ENCODE data around the gene MTMR4.
"Not testable (repeated sequence)": the region's sequence is repeated elsewhere in the genome, so short reads cannot be mapped to it uniquely, and the experiment has no call there.

The MTMR4 gene

DNA sequence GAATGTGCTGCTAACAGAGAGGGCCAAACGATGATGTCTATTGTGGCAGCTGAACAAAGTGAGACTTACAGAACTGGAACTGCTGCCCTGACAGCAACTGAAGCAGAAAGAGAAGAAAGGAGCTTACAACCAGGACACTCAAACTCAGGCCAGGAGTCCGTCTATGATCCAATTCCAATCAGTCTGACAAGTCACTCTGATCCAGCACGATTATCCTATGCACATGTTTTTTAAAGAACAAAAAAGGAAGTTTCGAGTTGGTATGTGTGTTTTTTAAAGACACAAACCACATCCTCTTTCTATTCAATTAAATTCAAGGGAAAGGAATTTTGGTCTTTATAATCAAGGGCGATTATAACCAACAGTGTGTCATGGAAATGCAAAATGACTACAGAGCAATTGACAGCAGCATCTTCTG is 42.4 kb upstream of the MTMR4 start:
- Histone ChIP-seq H3K9me3 (replicated peaks; ENCODE audit: insufficient read depth, low read length) (no peaks in the 10 kb centered on the region), H3K79me2 (ENCODE audit: low read length) (no peaks in the 10 kb centered on the region), H3K27me3 (replicated peaks; ENCODE audit: insufficient read depth, low read length) (no peaks in the 10 kb centered on the region), H3K36me3 (replicated peaks; ENCODE audit: insufficient read depth, low read length) (no peaks in the 10 kb centered on the region), H3K9me2 (replicated peaks; ENCODE audit: insufficient read depth, low read length) (no peaks in the 10 kb centered on the region), H3K9ac (ENCODE audit: low read length) (no peak overlapping the region), H3K4me3 (ENCODE audit: low read length) (no peak overlapping the region), H4K20me1 (ENCODE audit: insufficient read depth, low read length) (no peaks in the 10 kb centered on the region), H3K27ac (ENCODE audit: low read length) (no peak overlapping the region), H3K4me1 (ENCODE audit: low read length) (no peaks in the 10 kb centered on the region; the same call in none of the 2 replicates), H3K4me2 (ENCODE audit: low read depth, low read length) (no peak overlapping the region), H2AFZ (ENCODE audit: low read length) (no peak overlapping the region), H3F3A (ENCODE audit: insufficient read depth, low read length) (no peaks in the 10 kb centered on the region)
- no peak for DNase-seq
- TF ChIP-seq EZH2 (optimal IDR thresholded peaks at IDR 0.05; ENCODE audit: low read depth, low read length) = no peak
- TF ChIP-seq EZH2phosphoT487 (IDR thresholded peaks at IDR 0.05; ENCODE audit: low read length) = no peak
- TF ChIP-seq, protein P1, sequence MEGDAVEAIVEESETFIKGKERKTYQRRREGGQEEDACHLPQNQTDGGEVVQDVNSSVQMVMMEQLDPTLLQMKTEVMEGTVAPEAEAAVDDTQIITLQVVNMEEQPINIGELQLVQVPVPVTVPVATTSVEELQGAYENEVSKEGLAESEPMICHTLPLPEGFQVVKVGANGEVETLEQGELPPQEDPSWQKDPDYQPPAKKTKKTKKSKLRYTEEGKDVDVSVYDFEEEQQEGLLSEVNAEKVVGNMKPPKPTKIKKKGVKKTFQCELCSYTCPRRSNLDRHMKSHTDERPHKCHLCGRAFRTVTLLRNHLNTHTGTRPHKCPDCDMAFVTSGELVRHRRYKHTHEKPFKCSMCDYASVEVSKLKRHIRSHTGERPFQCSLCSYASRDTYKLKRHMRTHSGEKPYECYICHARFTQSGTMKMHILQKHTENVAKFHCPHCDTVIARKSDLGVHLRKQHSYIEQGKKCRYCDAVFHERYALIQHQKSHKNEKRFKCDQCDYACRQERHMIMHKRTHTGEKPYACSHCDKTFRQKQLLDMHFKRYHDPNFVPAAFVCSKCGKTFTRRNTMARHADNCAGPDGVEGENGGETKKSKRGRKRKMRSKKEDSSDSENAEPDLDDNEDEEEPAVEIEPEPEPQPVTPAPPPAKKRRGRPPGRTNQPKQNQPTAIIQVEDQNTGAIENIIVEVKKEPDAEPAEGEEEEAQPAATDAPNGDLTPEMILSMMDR (IDR thresholded peaks at IDR 0.05; ENCODE audit: low read length) = no peak

DNA sequence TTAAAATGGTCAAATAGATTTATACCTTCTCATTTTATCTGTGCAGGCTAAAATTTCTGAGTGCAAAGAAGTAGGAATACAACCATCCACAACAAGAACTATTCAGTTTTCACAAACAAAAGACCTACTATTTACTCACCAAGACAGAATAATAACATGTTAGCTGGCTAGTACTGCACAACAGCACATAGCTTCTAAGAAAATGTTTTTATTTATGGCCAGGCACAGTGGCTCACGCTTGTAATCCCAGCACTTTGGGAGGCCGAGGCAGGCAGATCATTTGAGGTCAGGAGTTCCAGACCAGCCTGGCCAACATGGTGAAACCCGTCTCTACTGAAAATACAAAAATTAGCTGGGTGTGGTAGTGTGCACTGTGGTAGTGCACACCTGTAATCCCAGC is 40.7 kb upstream of the MTMR4 start:
- H3K4me1 ChIP-seq (ENCODE audit: low read length); H3F3A ChIP-seq (ENCODE audit: insufficient read depth, low read length); H3K9me3 ChIP-seq (replicated peaks; ENCODE audit: insufficient read depth, low read length); H3K9me2 ChIP-seq (replicated peaks; ENCODE audit: insufficient read depth, low read length); H2AFZ ChIP-seq (ENCODE audit: low read length); H3K36me3 ChIP-seq (replicated peaks; ENCODE audit: insufficient read depth, low read length); DNase-seq; H4K20me1 ChIP-seq (ENCODE audit: insufficient read depth, low read length); H3K79me2 ChIP-seq (ENCODE audit: low read length); H3K27ac ChIP-seq (ENCODE audit: low read length); H3K4me2 ChIP-seq (ENCODE audit: low read depth, low read length); H3K4me3 ChIP-seq (ENCODE audit: low read length); H3K27me3 ChIP-seq (replicated peaks; ENCODE audit: insufficient read depth, low read length); H3K9ac ChIP-seq (ENCODE audit: low read length): not testable (repeated sequence)

DNA sequence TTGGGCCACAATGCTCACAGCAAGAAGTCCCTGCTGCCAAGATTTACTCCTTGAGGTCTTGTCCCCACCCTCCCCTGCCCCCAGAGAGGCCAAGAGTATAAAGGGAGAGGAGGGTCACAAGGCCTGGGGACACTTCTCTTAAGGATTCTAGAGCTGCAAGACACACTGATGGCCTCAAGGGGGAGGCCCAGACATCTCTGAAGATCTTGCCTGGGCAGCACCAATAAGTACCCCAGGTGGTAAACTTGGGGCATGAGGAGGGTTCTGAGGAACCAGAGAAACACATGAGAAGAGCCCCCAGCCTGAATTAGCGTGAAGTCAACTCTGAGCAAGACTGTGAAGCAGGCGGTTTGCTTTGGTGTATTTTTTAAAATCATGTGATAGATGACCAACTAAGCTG is 26.8 kb upstream of the MTMR4 start:
- peak; percentile 38 for DNase-seq
- no peak overlapping the region for H3K4me3 ChIP-seq (ENCODE audit: low read length)
- no peaks in the 10 kb centered on the region for H3K9me2 ChIP-seq (replicated peaks; ENCODE audit: insufficient read depth, low read length)
- no peak overlapping the region for H3K27ac ChIP-seq (ENCODE audit: low read length)
- H4K20me1 ChIP-seq (ENCODE audit: insufficient read depth, low read length) = no peaks in the 10 kb centered on the region
- no peaks in the 10 kb centered on the region for H3K79me2 ChIP-seq (ENCODE audit: low read length)
- no peak overlapping the region for H2AFZ ChIP-seq (ENCODE audit: low read length)
- TF ChIP-seq EZH2phosphoT487 (IDR thresholded peaks at IDR 0.05; ENCODE audit: low read length) = no peak
- TF ChIP-seq, protein P1 (IDR thresholded peaks at IDR 0.05; ENCODE audit: low read length) = peak; percentile 36
- H3K4me1 ChIP-seq (ENCODE audit: low read length) = no peaks in the 10 kb centered on the region
- no peaks in the 10 kb centered on the region for H3K9me3 ChIP-seq (replicated peaks; ENCODE audit: insufficient read depth, low read length)
- H3K27me3 ChIP-seq (replicated peaks; ENCODE audit: insufficient read depth, low read length) = no peaks in the 10 kb centered on the region
- no peak overlapping the region for H3K9ac ChIP-seq (ENCODE audit: low read length)
- no peaks in the 10 kb centered on the region for H3K36me3 ChIP-seq (replicated peaks; ENCODE audit: insufficient read depth, low read length)
- no peaks in the 10 kb centered on the region for H3F3A ChIP-seq (ENCODE audit: insufficient read depth, low read length)
- H3K4me2 ChIP-seq (ENCODE audit: low read depth, low read length) = no peak overlapping the region

DNA sequence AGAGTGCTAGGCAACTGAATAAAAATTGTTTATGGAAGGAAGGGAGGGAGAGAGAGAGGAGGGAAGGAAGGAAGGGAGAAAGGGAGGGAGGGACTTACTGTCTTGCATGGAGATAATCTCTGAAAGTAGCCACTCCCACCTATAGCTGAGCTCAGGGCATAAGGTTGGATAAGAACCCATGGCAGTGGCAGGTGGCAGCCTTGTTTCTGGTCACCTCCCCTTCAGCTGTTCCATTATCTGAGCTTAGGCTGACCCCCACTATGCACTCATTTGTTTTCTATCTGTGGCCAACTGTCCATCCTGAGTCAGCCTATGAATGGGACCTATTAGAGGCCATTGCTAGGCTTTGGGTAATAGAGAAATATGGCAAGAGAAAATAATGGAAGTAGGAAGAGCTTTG is 25.3 kb upstream of the MTMR4 start:
- H3K4me2 ChIP-seq (ENCODE audit: low read depth, low read length) = no peak overlapping the region
- no peak overlapping the region for H3K9ac ChIP-seq (ENCODE audit: low read length)
- TF ChIP-seq EZH2phosphoT487 (IDR thresholded peaks at IDR 0.05; ENCODE audit: low read length) (no peak), EZH2 (optimal IDR thresholded peaks at IDR 0.05; ENCODE audit: low read depth, low read length) (no peak)
- no peaks in the 10 kb centered on the region for H3K9me2 ChIP-seq (replicated peaks; ENCODE audit: insufficient read depth, low read length)
- no peaks in the 10 kb centered on the region for H3K9me3 ChIP-seq (replicated peaks; ENCODE audit: insufficient read depth, low read length)
- no peak overlapping the region for H2AFZ ChIP-seq (ENCODE audit: low read length)
- no peaks in the 10 kb centered on the region for H3K4me1 ChIP-seq (ENCODE audit: low read length)
- H3K36me3 ChIP-seq (replicated peaks; ENCODE audit: insufficient read depth, low read length) = no peaks in the 10 kb centered on the region
- H3F3A ChIP-seq (ENCODE audit: insufficient read depth, low read length) = no peaks in the 10 kb centered on the region
- H3K79me2 ChIP-seq (ENCODE audit: low read length) = no peaks in the 10 kb centered on the region
- H3K27me3 ChIP-seq (replicated peaks; ENCODE audit: insufficient read depth, low read length) = no peaks in the 10 kb centered on the region
- no peak overlapping the region for H3K4me3 ChIP-seq (ENCODE audit: low read length)
- H4K20me1 ChIP-seq (ENCODE audit: insufficient read depth, low read length) = no peaks in the 10 kb centered on the region
- H3K27ac ChIP-seq (ENCODE audit: low read length) = no peak overlapping the region
- no peak for DNase-seq

Data from MM.1S (cell line).